Esophagus (tissue), 2 donors: ENCODE data around the gene DLX1. TPM values are rescaled to one million over a fixed set of nuclear protein-coding genes. Genes with fewer than 3 reads are reported as not detected.

Experiments
- H3K27ac ChIP-seq, 2 donors: one replicate each; pipeline ENCODE4 v1.5.1; 2013; ENCODE audit warnings: low read depth in 2 of 2, mild to moderate bottlenecking in 2 of 2, inconsistent platforms in 1 of 2, low read length in 1 of 2, moderate library complexity in 1 of 2
- H3K27me3 ChIP-seq, 2 donors: one replicate each; pipeline ENCODE4 v1.6.1; 2013; ENCODE audit warnings: low read length in 2 of 2, control low read depth in 1 of 2, mild to moderate bottlenecking in 1 of 2; ENCODE audit not compliant: insufficient read depth in 2 of 2, control insufficient read depth in 1 of 2
- H3K36me3 ChIP-seq, 2 donors: one replicate each; pipeline ENCODE4 v1.6.1; 2013; ENCODE audit warnings: low read length in 1 of 2; ENCODE audit not compliant: control insufficient read depth in 2 of 2, insufficient read depth in 2 of 2
- H3K4me1 ChIP-seq, 2 donors: one replicate each; pipeline ENCODE4 v1.6.1; 2013; ENCODE audit warnings: low read length in 1 of 2; ENCODE audit not compliant: control insufficient read depth in 2 of 2, insufficient read depth in 2 of 2
- H3K4me3 ChIP-seq, 2 donors: one replicate each; pipeline ENCODE4 v1.5.1; 2013; ENCODE audit warnings: low read length in 2 of 2, mild to moderate bottlenecking in 2 of 2, low read depth in 1 of 2, moderate library complexity in 1 of 2
- H3K9me3 ChIP-seq, 2 donors: one replicate each; pipeline ENCODE4 v1.6.1; 2013; ENCODE audit warnings: mild to moderate bottlenecking in 2 of 2, low read depth in 1 of 2, low read length in 1 of 2, moderate library complexity in 1 of 2; ENCODE audit not compliant: control insufficient read depth in 2 of 2, insufficient read depth in 1 of 2
- WGBS, 2 donors: extraction: QIAGEN DNeasy Blood & Tissue Kit; methylation state at CpG; one replicate each; pipeline ENCODE4 v1.1.7; 2013; 5-methylcytosine and 5-hydroxymethylcytosine counted together
- polyA plus RNA-seq, 2 donors: library from polyadenylated mRNA; stranded (reverse); fragments of 200-250 nt; gene quantifications; one replicate each; pipeline ENCODE4 v1.2.3, GENCODE V29; 2013
- donor health status: healthy with polysubstance abuse.
- donor health status: Bipolar disorder and iron deficiency.

The DLX1 gene
- polyA plus RNA-seq, 2 donors: 0.02 to 0.06 TPM

- Histone ChIP-seq H3K9me3 (peaks cover 3 to 6% of the 10 kb centered on the region in 2 donors), H3K4me1 (peaks cover 15 to 22% of the 10 kb centered on the region in 2 donors), H3K27ac (no peak overlapping the region), H3K36me3 (no peaks in the 10 kb centered on the region), H3K27me3 (peaks cover 3 to 76% of the 10 kb centered on the region in 2 donors), H3K4me3 (peak overlapping the region; percentile 28 to 40)
- 1% methylated on average over 68 to 76 of the region's 76 CpGs for WGBS, 2 donors
Observed at GRCh38 chr2:172084645-172085459, 455 bp upstream of the DLX1 start.

GRCh38 chr2:172086241-172087206 is 1.2 kb downstream of the DLX1 start:
- Histone ChIP-seq H3K4me1 (peaks cover 15 to 22% of the 10 kb centered on the region in 2 donors), H3K4me3 (peak overlapping the region in 1 of 2 donors; percentile 29), H3K9me3 (peaks cover 0 to 6% of the 10 kb centered on the region in 2 donors), H3K36me3 (no peaks in the 10 kb centered on the region), H3K27me3 (peaks cover 0 to 75% of the 10 kb centered on the region in 2 donors), H3K27ac (no peak overlapping the region)
- 6% methylated on average over 54 of the region's 54 CpGs for WGBS, 2 donors

DNA sequence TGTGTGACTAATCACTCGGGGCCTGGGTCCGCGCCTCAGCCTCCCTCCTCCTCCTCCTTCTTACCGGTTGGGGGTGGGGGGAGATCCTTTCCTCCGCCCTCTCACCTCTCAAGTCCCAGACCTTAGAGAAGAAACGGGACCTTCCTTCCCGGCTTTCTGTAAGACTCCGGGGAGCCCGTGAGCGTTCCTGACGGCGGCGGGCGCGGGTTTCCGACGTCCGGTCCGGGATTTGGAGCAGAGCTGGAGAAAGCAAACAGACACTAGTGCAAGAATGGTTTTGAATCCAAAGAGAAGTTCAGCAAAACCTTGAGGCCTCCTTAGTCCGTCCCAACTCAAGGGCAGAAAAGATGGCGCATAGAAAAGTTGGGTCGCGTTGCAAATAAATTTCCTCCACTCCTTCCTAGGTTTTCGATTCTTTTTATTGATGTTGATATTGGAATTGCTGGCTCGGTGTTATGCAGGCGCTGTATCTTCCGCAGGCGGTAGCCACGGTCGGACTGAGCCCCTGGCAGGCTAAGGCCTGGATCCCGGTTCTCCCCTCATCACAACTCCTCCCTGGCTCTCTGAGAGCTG is 2.0 kb downstream of the DLX1 start:
- WGBS, 2 donors: 13 to 14% methylated on average over 31 of the region's 31 CpGs
- H3K4me1 ChIP-seq: peaks cover 15 to 22% of the 10 kb centered on the region in 2 donors
- H3K27me3 ChIP-seq: peaks cover 0 to 74% of the 10 kb centered on the region in 2 donors
- no peaks in the 10 kb centered on the region for H3K36me3 ChIP-seq
- H3K27ac ChIP-seq: no peak overlapping the region
- H3K9me3 ChIP-seq: peaks cover 0 to 6% of the 10 kb centered on the region in 2 donors
- H3K4me3 ChIP-seq: peak overlapping the region in 1 of 2 donors; percentile 17

- Histone ChIP-seq H3K27ac (no peak overlapping the region), H3K27me3 (peaks cover 0 to 74% of the 10 kb centered on the region in 2 donors), H3K36me3 (no peaks in the 10 kb centered on the region), H3K4me1 (peaks cover 15 to 20% of the 10 kb centered on the region in 2 donors), H3K9me3 (peaks cover 0 to 3% of the 10 kb centered on the region in 2 donors), H3K4me3 (no peak overlapping the region)
- 7 to 12% methylated on average over 23 of the region's 23 CpGs for WGBS, 2 donors
Observed at GRCh38 chr2:172087780-172088244, 2.5 kb downstream of the DLX1 start.

- Histone ChIP-seq H3K4me1 (peaks cover 15 to 17% of the 10 kb centered on the region in 2 donors), H3K9me3 (peaks cover 0 to 3% of the 10 kb centered on the region in 2 donors), H3K27me3 (peaks cover 0 to 74% of the 10 kb centered on the region in 2 donors), H3K36me3 (no peaks in the 10 kb centered on the region), H3K4me3 (no peak overlapping the region), H3K27ac (no peak overlapping the region)
- WGBS, 2 donors: 14% methylated on average over 35 to 37 of the region's 37 CpGs
Observed at GRCh38 chr2:172088245-172089004, 3.1 kb downstream of the DLX1 start.

DNA sequence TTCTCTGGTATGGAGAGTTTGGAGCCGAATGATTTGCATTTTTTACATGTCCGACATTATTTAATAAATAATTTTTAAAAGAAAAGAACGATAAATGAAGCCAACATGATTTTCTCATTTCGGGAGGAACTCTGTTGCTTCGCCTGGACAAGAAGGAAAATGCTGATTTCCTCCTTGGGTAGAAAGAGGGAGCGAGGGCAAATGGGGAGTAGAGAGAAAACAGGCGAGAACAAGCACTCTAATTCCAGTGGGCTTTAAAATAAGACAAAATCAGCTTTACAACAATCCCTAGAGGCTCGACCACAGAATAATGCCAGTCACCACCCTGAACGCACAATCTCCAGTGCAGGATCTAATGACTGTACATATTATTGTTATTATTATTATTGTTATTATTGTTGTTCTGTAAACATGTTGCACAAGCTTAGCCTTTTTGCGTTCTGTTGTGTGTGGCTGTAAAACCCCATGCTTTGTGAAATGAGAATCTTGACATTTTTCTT is 3.7 kb downstream of the DLX1 start:
- H3K27me3 ChIP-seq: peaks cover 0 to 73% of the 10 kb centered on the region in 2 donors
- H3K9me3 ChIP-seq: peaks cover 0 to 3% of the 10 kb centered on the region in 2 donors
- no peak overlapping the region for H3K27ac ChIP-seq
- no peaks in the 10 kb centered on the region for H3K36me3 ChIP-seq
- peaks cover 15 to 17% of the 10 kb centered on the region in 2 donors for H3K4me1 ChIP-seq
- 20 to 24% methylated on average over 10 of the region's 10 CpGs for WGBS, 2 donors
- no peak overlapping the region for H3K4me3 ChIP-seq

DNA sequence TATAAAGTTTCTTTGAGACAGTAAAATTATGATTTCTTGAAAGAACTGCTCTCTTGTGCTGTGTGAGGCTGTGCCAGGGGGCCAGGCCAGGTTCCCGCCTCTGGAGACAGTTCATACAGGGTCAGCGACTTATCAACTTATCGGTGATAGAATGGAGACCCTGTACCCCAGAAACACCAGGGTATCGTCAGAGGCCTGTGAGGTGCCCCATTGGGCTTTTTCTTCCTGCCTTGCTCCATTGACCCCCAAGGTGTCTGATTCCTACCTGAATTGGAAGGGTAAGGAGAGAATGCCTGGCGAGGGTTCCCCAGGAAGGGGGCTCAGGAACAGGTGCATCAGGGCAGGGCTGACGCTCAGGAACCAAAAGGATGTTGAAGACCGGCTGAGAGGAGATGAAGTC is 4.3 kb downstream of the DLX1 start:
- Histone ChIP-seq H3K36me3 (no peaks in the 10 kb centered on the region), H3K4me1 (peaks cover 13% of the 10 kb centered on the region in 2 donors), H3K27ac (no peak overlapping the region), H3K27me3 (peaks cover 0 to 73% of the 10 kb centered on the region in 2 donors), H3K4me3 (no peak overlapping the region), H3K9me3 (peaks cover 0 to 3% of the 10 kb centered on the region in 2 donors)
- 35 to 42% methylated on average over 7 of the region's 7 CpGs for WGBS, 2 donors

DNA sequence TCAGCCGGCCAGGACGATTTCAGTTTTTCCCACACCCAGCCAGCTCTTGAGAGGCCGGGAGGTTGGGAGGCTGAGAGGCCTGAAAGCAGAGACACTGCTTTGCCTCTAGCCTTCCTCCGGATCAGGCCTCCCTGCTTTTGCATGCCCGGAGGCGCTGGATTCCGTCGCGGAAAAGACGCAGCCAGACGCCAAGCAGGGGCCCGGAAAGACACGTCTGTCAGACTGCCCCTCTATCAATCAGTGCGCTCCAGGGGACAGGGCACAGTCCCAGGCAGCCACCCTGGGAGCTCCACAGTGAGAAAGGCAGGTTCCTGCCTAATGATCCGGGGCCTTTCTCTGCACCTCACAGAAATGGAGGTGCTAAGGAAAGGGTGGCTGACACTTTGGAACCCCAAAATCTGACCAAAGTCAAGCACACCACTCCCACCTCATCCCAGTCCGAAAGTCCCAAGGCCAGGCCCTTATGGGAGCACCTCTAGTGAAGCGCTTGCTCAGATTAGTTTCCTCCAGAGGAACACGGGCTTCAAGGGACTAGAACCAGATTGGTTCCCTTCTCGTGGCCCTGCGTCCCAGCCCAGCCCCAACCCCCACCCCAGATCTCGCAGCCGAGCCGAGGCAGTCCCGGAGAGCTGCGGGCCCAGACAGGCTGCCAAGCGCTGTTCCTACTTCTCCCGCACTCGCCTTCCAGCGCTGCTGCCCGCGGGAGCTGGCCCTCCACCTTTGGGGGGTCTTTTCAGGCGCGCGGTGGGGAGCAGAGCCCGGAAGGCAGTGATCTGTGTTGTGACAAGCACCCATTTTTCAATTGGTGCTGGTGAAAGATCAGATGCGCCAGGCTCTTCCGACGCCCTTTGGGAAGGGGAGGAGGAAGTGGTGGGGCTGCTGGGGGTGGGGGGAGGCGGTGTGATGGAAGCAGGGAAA is 5.0 kb downstream of the DLX1 start:
- Histone ChIP-seq H3K4me3 (no peak overlapping the region), H3K4me1 (peaks cover 10 to 16% of the 10 kb centered on the region in 2 donors), H3K36me3 (no peaks in the 10 kb centered on the region), H3K27ac (no peak overlapping the region), H3K9me3 (peaks cover 0 to 3% of the 10 kb centered on the region in 2 donors), H3K27me3 (peaks cover 0 to 78% of the 10 kb centered on the region in 2 donors)
- 10 to 11% methylated on average over 38 to 39 of the region's 39 CpGs for WGBS, 2 donors
